Measurements from ENCODE around the gene MGMT.

MGMT gene

DNA sequence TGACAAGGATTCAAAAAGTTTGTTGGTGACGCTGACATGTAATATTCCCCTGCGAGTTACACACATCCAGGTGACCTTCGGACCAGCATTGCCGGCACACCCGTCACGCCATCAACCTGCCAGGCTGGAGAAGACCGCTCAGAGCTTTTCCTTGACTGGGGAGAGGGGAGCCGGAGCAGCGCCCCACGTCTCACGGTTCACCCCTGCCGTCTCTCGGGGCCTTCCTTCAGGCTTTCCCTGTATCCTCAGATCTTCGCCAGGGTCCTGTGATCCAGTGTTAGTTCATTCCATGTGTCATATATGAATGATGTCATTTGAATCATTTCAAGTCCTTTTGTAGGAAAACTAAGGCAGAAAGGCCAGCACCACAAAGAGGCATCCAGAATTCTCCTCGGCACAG lies 127.8 kb downstream of the MGMT start:
- no peak for DNase-seq (ENCODE audit: low read depth)

DNA sequence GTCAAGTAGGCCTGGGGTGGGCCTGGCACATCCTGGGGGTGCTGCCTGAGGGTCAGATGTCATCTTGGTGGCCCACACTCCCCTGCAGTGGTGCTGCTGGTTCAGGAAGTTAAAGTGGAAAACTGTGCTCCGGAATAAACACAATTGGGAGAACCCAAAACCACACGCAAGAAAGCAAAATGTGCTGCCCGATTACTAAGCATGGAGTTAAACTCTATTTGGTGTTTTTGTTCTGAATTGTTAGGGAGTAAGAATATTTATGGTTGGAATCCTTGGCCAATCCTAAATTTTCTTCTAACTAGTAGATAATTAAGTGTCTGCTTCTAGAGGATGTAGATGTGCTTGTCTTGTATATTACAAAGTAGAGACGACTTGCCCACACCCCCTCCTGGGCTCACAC lies 131.4 kb downstream of the MGMT start:
- no peak for DNase-seq (ENCODE audit: low read depth)

DNA sequence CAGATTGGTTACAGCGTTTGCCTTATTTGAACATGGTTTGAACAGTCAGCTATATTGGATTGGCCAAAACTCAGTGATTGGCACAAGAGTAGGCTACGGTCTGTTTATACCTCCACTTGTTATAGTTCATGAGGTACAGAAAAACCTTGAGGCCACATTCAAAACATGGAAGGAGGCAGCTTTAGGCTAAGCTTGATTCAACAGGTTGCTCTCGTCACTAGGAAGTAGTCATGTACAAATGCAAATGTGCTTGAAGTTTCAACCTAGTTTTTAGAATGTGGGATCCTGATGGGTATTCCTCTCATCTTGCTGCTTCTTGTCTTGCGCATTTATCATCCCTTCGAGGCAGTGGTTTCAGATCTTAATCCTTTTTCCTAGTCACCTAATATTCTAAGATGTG lies 132.1 kb downstream of the MGMT start:
- DNase-seq (ENCODE audit: low read depth), result no peak

DNA sequence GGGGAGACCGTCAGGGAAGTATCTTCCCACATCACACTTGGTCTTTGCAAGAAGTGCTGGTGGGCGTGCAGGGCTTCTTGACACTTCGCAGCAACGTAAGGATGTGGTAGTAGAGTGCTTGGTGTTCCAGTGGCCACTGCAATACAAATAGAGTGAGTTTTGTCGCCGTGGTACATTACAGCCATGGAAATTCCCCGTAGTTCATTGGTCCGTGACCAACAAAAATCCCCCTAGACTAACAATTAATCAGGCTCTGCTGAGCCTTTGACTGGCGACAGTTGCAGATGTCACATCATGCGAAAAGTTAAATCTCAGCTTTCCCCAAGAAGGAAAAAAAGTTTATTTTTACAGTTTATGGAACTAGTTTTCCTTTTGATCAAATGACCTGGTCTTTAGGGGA lies 134.7 kb downstream of the MGMT start:
- no peak for DNase-seq (ENCODE audit: low read depth)

DNA sequence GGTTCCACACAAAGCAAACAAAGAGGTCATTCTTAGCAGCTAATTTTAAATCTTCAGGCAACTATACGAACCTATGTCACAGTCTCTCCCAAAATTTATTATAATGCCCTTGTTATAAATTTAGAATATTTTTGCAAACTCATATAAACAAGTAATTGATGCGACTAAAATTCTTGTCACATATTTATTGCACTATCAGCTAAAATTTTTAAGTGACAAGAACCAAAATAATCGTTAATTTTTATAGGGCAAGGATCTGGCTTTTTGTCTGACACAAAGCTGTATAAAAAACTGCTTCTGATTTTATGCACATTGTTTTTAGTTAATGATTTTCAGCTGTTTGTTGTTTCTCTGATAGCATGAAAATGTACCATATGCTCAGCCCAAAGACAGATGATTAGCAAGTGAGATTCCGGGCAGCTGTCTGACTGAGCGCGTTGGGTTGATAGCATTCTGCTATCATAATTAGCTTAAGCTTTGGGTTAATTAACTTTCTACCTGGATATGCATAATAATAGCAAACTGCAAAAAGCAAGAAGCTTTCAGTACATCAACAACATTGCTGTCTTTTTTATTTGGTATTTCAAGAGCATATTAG lies 136.0 kb downstream of the MGMT start:
- no peak for DNase-seq (ENCODE audit: low read depth)

DNA sequence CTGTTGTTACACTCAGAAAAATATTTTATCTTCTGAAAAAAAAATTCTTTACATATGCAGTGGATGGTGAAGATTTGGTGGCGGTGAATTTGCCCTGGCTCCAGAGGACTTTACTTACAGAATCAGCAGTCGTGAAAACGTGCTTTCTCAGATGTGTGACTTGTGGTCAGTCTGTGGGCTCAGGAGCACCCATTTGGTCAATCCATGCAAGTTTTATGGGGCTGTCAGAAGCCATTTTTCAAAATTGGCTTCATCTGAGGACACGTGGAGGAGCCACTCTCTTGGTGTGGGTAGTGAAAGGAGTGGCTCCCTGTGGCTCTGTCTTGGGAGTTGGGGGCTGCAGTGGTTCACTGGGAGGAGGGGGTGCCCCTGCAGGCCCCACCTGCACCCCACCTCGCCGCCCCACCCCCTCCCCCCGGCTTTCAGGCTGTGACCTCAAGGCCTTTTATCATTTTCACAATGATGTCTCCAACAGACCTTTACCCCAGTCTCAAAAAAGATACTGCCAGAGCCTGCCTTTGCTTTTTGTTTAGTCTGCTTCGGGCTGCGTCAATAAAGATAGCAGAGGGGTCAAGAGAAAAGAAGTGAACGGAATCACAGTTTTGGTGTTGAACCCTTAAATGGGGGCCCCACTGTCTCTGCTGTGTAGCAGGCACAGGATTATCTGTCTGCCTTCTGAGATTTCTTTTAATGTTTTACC lies 137.4 kb downstream of the MGMT start:
- no peak for DNase-seq (ENCODE audit: low read depth)

DNA sequence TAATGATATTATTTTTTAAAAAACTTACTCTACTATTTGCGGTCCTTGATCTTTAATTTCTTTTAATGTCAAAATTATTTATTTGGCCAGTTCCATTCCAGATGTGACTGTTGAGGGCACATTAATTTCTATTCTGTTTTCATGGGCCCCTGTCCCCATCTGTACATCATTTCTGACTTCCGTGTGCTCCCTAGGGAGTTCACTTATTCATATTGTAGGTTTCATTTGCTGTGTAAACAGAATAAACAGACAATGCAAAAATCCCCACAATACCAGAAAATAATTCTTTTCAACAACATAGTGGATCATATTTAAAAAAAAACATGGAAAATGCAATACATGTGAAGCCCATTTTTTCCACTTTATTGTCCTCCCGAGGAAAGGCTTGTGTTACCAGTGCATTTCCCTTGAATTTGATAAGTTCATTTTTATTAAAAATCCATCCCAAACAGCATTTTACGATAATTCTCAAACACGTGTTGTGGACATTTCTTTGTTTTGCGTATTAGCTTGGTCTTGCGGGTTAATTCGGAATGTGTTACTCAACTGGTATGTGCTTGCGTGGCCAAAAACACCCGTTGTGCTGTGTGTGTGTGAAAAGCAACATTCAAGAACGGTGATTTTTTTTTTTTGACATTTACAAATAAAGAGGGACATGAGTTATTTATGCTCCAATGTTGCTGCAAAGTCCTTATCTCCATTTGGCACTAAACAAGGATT lies 138.4 kb downstream of the MGMT start:
- DNase-seq (ENCODE audit: low read depth), result no peak

DNA sequence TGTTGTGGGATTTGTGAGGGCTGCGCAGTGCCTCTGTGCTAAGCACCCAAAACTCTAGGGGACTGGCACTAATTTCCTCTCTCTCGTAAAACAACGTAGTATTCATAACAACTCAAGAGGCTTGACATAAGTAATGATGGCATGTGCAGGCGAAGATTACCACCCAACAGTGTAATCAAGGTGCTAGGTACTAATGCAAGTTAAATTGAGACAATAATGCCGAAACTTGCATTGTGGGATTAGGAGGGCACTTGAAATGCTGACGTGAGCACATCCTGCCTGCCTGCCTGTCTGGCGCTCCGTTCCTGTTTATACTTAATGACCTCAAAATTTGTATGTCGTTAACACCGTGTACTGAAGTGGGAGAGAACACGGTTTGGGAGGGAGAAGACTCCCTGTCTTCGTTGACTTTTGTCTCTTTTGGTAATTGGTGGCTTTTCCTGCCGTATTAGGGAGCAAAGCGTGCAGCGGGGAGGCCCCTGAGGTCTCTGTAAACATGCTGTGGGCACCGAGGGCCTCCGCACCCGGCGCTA lies 139.0 kb downstream of the MGMT start:
- DNase-seq (ENCODE audit: low read depth), result no peak

DNA sequence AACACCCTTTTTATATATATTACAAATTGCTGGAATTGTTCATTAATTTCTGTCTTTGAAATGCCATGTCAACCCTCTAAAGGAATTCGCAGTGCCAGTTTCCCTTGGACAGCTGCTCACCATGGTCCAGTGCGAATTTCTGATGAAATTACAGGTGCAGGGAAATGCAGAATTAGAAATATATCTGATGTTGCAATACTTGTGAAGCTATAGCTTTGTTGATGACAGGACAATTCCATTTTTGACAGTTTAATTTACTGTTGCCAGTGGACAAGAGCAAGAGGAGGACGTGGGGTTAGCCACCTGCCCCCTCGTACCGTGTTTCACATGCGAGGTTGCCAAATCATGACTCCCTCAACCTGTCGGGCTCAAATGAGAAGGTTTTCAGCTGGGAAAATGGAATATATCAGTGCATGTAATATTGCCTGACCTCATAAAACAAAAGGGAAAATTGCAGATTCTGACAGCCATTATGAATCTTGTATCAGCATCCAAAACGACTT lies 140.6 kb downstream of the MGMT start:
- no peak for DNase-seq (ENCODE audit: low read depth)

DNA sequence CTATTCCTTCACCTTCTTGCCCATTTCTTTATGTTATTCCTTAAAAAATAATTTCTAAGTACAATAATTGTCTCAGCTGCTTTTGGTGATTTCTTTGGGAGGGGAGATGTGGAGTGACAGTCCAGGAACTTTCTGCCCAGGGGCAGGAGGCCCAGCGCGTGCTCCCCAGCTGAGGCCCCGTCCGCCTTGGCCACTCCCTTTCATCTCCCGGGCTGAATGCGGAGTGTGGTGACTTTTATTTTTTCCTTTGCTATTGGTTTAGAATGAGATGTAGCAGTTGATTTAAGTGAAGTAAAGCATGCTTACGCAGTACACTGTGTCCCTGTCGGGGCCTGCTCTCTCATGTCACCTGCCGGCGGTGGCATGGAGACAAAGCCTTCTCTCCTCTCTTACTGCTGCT lies 141.6 kb downstream of the MGMT start:
- no peak for DNase-seq (ENCODE audit: low read depth)

DNA sequence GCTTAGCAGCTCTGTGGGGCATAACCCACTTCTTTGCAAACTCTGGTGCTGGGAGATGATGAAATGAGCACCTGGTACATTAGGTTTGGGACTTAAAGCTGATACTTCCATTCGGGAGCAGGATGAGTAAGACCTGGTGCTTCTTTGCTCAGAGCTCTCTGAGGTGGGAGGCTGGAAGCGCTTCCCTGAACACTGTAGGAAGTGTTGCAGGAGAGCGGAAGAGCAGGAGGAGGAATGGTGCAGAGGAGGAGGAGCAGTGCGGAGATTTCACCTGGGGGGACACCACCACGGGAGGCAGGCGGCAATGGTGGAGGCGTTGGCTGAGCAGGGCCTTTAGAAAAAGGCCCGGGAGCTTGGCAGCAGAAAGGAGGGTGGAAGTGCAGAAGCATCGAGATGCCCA lies 142.5 kb downstream of the MGMT start:
- no peak for DNase-seq (ENCODE audit: low read depth)

DNA sequence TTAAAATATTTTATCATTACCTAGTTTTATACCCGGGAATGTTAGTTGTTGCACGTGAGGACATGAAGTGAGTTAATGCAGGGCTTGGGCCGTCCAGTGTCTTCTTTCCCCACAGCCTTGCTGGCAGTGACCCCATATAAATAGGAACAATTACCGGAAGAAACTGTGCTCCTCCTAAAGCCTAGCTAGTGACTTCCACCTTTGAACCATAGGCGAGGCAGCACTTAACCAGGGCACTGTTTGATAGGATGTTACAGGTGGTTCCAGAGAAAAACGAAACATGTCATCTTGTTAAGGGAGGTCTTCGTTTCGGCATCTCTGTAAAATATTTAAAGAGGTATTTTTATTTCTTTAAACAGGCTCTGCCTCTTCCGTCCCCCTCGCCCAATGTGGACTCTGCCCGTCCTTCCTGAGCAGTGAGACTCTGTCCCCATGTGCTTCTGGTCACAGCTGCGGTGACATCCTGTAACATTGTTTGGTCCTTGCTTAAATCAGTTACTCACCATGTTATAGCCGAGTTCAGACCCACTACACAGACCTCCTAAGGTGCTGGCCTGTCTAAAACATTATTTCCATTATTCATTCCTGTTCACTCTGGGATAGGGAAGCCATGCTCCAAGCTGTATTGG lies 145.6 kb downstream of the MGMT start:
- DNase-seq (ENCODE audit: low read depth), result no peak

DNA sequence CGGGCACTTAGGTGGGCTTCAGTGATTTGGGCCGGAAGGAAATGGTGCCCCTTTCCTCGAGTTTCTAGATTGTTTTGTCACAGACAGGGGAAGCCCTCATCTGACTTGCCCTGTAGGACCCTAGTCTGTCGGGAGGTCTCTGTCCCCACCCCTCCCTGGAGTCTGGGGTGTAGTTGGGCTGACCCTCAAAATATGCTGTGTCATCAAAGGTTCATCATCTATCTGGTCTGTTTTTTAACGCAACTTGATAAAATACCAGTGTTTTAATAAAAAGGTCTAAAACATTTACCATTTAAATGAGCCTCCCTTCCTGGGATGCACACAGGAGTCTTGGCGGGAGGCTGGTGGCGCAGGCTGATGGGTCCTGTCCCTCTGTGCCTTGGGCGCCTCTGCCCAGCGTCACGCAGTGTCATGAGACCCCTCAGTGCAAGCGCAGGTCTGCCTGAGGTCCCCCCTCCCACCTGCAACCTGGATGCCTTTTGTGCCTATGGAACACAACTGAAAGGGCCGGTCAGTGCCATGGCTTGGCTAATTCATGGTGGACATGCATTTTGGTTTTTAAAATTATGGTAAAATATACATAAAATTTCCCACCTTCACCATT lies 146.4 kb downstream of the MGMT start:
- no peak for DNase-seq (ENCODE audit: low read depth)

DNA sequence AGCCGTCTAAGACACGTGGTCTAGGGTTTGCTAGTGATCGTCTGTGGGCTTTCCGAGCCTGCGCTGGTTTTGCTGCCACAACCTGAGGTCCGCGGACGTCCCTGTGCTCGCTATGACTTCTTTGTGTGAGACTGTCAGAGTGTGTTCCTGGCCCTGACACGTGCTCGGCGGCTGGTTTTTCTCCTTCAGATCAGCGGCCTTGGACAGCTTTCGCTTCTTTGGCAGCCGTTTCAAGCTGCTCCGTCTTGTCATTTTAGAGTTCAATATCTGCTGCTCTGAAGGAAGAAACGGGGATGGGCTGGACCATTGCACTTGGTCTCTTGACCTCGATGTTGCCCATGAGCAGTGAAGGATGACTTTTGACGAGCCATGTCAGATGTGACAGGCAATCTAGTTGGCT lies 147.3 kb downstream of the MGMT start:
- DNase-seq (ENCODE audit: low read depth), result no peak

DNA sequence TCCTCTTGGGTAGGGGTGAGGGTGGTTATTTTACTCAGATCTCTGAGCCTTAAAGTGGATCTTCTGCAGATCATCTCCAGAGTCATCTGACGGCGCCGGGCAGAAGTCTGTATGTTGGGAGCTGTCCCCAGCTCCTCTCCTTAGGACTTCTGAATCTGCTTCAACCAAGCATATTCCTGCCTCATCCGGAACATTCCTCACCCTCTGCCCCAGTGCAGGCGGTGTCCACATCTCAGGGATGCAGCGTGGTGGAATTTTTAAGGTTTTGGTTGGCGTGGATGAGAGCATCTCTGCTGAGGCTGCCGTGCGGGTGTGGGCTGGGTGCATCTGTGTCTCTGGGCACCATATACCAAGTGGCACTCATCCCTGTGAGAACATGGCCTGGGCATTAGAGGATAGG lies 148.3 kb downstream of the MGMT start:
- no peak for DNase-seq (ENCODE audit: low read depth)

DNA sequence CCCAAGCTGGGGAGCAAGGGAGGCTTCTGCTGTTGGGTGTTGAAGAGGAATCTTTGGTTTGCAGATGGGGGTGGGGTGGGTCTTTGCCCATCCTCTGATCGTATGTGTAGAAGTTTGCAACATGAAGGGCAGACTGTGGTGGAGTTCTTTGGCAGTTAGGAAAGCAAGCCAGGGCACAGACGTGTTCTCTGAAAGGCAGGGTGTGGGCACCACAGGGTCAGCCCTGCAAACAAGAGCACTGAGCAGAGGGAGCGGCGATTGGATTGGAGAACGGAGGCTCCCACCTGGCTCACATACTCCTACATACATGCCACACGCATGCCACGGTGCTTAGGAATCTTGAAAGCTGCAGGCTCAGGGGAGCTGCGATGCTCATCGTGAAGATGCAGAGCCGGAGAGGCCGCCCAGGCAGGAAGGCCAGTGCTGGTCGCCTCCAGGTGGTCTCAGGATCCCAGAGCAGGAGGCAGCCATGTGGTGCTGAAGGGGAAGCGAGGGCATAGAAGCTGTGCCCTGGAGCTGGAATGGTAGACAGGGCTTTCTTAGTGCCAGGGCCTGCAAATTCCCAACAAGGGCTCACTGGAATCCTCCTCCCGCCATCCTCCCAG lies 149.0 kb downstream of the MGMT start:
- DNase-seq (ENCODE audit: low read depth), result no peak

DNA sequence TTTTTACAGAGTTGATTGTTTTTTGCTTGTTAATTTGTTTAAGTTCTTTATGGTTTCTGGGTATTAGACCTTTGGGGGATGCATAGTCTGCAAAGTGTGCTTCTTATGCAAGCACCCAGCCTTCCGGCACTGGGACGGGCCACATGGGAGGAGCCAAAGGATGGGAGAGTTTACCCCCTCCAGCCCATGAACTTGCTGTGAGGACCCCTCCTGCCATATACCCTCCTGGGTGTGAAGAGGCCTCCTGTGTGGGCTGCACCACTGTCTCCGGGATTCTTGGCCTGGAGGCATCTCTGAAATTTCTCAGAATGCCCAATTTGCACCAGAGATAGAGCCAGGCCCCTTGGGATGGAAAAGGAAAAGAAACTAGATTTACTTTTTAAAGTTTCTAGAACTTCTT lies 150.7 kb downstream of the MGMT start:
- DNase-seq (ENCODE audit: low read depth), result no peak

DNA sequence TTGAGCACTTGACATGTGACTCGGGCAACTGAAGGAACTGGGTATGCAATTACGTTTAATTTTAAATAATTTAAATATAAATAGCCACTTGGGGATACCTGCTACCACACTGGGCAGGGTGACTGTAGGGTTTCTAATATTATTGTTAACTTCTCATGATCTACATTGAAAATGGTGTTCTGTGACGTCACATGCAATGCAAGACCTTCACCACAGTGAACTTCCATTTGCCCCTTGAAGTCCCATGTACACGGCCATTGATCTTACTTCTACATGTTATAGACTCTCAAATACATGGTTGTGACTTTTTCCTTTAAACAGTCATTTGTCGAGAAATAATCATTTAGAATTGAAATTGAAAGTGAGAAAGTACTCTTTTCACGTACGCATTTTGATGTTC lies 154.0 kb downstream of the MGMT start:
- DNase-seq (ENCODE audit: low read depth), result no peak

DNA sequence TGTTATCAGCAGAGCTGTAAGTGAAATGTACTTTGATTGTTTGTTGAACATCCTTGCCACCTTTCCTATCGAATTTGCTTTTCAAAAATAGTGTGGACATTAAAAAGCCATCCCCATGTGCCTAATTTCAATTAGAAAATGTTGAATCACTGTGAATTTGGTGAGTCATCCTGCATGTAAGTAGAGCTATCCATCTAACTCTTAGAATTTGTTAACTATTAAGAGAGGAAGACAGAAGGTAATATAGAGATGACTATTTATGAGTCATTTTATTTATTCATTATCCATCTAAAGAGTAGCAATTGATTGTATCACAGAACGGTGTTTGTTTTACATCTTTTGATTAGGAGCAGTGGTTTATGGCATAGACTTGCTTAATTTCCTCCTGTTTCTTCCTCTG lies 154.7 kb downstream of the MGMT start:
- no peak for DNase-seq (ENCODE audit: low read depth)

DNA sequence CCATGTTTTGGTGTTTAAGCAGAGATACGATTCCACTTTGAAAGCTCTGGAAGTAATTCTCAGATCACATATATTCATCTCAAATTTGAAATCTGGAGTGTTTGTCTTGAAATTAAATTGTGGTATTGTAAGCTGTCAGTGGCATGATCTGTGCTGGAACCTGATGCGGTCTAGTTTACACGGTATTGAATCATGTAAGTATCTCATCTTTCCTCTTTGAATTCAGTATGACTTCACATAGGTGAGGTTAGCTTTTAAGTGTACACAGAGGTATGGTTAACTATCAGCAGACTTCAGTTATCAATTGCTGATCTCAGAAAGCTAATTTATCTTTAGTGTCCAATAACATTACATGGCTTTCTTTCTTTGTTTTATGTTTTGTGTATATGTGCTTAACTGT lies 155.2 kb downstream of the MGMT start:
- DNase-seq (ENCODE audit: low read depth), result no peak

DNA sequence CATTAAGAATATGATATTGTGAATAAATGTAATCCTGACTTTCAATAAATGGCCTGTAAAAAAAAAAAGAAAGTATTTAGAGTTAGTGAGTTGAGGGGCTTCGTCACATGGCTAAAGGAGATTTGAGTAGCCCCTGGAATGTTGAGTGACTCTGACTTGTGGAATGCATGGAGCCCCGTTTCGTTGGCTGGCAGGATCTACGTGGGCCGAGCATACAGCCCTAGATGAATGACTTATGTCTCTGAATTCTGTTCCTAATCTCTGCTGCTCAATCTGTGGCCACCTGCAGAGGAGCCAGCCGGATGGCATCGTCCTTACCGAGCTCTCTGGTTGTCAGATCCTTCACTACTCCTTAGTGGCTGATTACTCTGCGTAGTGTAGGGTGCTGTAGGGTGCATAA lies 155.7 kb downstream of the MGMT start:
- no peak for DNase-seq (ENCODE audit: low read depth)

DNA sequence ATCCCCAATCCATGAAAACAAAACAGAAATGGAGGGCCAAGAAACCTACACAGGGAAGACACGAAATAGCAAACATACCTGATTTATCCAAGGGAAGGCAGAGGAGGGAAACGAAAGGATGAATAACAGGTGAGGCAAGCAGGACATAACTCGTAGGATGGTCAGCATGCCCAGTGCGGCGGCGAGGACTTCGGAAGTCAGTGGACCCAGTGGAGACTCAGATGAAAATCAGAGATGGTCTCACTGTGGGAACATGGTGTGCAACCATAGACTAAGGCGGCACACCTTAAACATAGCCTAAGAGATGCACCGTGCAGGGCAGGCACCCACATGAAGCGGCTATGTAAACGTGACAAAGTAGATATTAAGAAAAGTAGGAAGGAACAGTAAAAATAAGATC lies 157.5 kb downstream of the MGMT start:
- DNase-seq (ENCODE audit: low read depth), result no peak

Measured in activated T-cell treated with anti-CD3 and anti-CD28 coated beads for 48 hours (primary cell).